GM12873 (cell line): ENCODE results near the gene RIBC1.

ENCODE experiments used
- TF ChIP-seq, protein P1 (sequence below): IDR thresholded peaks from 2 replicates; pipeline ENCODE4 v1.5.1; 2012; ENCODE audit warnings: low read depth, mild to moderate bottlenecking, moderate library complexity, low read length, control low read depth; ENCODE audit not compliant: insufficient read depth; ENCODE audit errors: missing control alignments

The RIBC1 gene

DNA sequence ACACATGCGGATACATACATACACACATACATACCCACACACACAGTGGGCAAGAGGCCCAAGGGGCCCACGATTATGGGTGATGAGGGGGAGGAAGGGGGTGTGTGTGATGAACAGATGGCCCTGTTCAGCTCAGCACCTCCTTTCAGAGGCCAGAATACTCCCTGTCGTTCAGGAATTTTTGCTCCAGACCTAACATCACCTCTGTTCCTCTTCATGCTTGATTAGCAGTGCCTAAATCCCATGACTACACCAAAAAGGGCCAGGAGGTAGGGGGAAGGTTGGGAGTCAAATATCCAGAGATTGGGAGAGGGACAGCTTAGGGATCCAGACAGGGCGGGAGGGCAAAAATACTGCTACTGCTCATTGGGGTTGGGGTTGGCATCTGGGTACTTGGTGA is 42.9 kb upstream of the RIBC1 start:
- TF ChIP-seq, protein P1, sequence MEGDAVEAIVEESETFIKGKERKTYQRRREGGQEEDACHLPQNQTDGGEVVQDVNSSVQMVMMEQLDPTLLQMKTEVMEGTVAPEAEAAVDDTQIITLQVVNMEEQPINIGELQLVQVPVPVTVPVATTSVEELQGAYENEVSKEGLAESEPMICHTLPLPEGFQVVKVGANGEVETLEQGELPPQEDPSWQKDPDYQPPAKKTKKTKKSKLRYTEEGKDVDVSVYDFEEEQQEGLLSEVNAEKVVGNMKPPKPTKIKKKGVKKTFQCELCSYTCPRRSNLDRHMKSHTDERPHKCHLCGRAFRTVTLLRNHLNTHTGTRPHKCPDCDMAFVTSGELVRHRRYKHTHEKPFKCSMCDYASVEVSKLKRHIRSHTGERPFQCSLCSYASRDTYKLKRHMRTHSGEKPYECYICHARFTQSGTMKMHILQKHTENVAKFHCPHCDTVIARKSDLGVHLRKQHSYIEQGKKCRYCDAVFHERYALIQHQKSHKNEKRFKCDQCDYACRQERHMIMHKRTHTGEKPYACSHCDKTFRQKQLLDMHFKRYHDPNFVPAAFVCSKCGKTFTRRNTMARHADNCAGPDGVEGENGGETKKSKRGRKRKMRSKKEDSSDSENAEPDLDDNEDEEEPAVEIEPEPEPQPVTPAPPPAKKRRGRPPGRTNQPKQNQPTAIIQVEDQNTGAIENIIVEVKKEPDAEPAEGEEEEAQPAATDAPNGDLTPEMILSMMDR = no peak

DNA sequence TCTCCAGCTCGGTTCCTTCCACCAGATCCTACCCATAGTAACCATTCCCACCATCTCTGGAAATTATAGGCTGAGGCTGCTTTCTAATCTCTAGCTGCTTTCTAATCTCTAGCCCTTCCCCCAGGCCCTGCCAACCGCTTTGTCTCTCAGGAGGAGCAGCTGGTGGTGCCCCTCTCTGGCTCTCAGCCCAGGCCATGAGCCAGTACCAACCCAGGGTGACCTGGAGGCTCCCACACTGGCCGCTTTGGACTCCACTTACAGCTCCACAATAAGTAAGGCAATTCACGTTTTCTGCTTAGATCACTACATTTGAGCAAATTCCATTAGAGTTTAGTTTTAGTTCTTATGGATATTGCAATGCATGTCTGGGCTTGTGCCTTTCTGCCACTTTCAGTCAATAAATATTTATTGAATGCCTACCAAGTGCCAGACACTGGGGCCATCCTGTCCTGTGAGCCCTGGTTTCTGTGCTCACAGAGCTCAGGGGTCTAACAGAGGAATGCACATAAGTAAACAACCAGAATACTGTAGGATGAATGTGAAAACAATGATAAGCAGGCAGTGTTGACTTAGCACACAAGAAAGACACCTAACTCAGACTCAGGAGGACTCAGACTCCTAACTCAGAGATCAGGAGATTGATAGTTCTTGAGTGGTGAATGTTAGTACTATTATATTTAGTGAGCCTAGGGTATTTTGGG is 39.1 kb upstream of the RIBC1 start:
- TF ChIP-seq, protein P1 = no peak

DNA sequence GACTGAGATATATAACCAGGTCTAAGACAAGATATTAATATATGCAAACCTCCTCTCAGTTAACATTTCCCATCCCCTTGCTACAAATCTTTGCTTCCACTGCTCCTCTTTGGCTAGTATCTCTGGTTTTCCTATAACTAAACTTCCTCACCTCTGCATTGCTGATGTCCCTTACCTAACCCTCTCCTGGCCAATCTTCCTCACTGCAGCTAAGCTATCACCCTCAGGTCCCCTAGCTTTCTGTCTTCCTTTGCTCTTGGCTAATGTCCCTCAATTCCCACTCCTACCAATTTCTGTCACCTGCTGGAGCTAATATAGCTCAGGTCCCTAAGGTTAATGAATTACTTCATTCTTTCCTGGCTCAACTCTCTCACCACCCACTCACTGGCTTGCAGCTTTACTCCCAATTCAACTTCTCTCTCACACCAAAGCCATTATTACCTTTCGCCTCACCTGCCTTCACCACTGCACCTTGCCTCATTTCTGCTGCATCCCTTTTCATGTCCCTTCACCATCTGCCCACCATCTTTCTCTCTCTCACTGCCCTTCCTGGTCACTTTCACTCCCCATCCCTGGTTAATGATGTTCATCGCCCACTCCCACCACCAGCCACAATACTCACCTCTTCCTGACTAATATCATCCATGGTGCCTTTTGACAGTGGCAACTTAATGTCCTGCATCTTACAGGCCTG is 26.9 kb upstream of the RIBC1 start:
- TF ChIP-seq, protein P1 = no peak

DNA sequence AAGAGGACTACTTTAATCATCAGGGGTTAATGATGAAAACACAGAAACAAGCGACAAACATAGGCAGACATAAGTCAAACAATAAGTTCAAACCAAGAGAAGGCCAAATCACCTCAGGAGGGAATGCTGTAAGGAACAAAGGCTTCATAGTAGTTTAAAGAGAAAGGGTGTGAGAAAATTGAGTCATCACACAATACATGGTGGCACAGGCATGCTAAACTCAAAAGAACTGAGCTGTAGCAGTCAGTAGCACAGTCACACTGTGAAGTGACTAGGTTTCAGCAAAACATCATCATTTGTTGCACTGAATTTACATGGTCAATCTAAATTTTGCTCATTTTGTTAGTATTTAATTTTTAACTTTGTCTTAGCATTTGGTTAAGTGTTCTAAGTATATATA is 24.5 kb upstream of the RIBC1 start:
- TF ChIP-seq, protein P1 = no peak

DNA sequence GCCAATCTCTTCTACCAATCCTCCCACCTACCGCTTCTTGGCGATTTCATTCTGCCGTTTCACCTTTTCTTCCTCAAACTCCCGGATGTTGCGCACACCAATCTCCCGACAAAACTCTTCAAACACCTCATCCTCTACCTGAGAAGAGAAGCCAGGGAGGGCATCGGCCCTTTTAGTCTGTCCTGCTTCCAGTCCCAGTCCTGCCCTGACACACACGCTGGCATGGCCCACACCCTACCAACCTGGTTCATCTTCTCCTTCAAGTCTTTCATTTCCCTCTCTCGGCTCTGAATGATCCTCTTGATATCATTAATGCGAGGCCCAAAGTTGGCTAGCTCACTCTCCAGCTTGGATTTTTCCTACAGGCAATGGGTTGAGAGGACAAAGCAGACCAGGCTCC is 19.1 kb upstream of the RIBC1 start:
- TF ChIP-seq, protein P1 = no peak

DNA sequence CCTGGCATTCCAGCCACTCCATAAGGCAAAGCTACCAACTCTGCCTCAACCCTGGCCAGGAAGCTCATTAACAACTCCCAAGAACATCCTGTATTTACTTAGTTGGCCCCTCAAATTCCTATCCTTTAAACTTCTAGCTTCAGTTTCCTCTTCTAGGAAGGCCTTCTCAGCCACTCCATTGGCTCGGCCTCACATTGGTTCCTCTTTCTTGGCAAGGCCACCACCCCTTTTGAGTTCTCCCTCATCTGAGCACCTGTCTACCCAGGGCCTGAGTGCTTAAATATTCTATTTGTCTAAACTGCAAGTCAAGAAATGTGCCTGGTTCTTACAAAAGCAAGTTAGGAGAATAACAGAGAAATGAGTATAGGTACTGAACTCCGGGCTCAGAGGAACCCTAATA is 10.2 kb upstream of the RIBC1 start:
- TF ChIP-seq, protein P1 = no peak

DNA sequence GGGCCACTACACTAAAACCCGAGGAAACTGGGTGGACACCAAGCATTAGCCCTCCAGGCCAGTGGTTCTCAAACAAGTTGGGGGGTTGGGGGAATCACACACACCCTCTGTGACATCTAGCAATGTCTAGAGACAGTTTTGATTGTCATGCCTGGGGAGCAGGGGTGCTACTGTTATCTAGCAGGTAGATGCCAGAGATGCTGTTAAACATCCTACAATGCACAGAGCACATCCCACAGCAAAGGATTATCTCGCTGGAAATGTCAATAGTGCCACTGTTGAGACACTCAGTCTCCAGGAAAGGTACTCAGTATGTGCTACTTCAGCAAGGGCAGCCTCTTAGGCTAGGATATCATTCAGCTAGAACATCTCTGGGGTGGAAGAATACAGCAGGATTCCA is 1.5 kb upstream of the RIBC1 start:
- TF ChIP-seq, protein P1 = no peak
